H1 (cell line): ENCODE results near the gene MFNG. TPM values are rescaled to one million over a fixed set of nuclear protein-coding genes. Genes with fewer than 3 reads are reported as not detected.

Experiments
- CBX5 ChIP-seq: fragments of 300-800, 300-1000 bp; sonication (generic); IDR thresholded peaks from 2 replicates; pipeline ENCODE4 v1.7.1; 2016; ENCODE audit warnings: antibody characterized with exemption, low read length, low read depth
- CHD2 ChIP-seq: IDR thresholded peaks from 2 replicates; pipeline ENCODE4 v1.6.1; 2012; ENCODE audit warnings: low read length, improper control_type of control experiment
- CTBP2 ChIP-seq: IDR thresholded peaks from 2 replicates; pipeline ENCODE4 v1.7.0; 2011; ENCODE audit warnings: borderline replicate concordance, mild to moderate bottlenecking, moderate library complexity, mixed read lengths, low read length; ENCODE audit not compliant: insufficient read depth, insufficient read length
- NRF1 ChIP-seq: IDR thresholded peaks from 2 replicates; pipeline ENCODE4 v1.6.1; 2011; ENCODE audit warnings: mild to moderate bottlenecking, low read depth, low read length, improper control_type of control experiment
- SAP30 ChIP-seq: fragments of 300-600 bp; sonication (generic); IDR thresholded peaks from 2 replicates; pipeline ENCODE4 v1.7.1; 2012; ENCODE audit warnings: low read length, moderate library complexity, mild to moderate bottlenecking, inconsistent platforms; ENCODE audit not compliant: insufficient read depth, insufficient replicate concordance
- SIN3A ChIP-seq, 2 experiments: IDR thresholded peaks in 1 of 2; conservative IDR thresholded peaks in 1 of 2; 2 replicates each; pipeline ENCODE4 v1.6.1; 2011 to 2012; ENCODE audit warnings: low read length in 2 of 2, improper control_type of control experiment in 1 of 2, low read depth in 1 of 2, mild to moderate bottlenecking in 1 of 2
- polyA plus RNA-seq, 7 experiments: library from polyadenylated mRNA; depleted of rRNA in 3 of 7; stranded (reverse) in 5 of 7; unstranded in 2 of 7; fragments of >200 nt in 5 of 7; fragments of 200-250 nt in 2 of 7; gene quantifications; 1 replicate in 5 of 7; 2 replicates in 1 of 7; 4 replicates in 1 of 7; pipeline versions ENCODE4 v1.2.1 to v1.2.3, GENCODE V29; 2011 to 2013; ENCODE audit warnings: missing spikeins in 2 of 7, mixed read lengths in 2 of 7
- total RNA-seq: library from RNA; stranded (reverse); fragmentation: NEBNext Ultra II Directional; extraction: Animal tissue kit (Norgen Biotek cat#: 25700); gene quantifications from 2 replicates; pipeline ENCODE4 v1.2.1, GENCODE V29; 2021
- TF ChIP-seq, protein P1 (sequence below): fragments of 300-600 bp; sonication (generic); IDR thresholded peaks from 2 replicates; pipeline ENCODE4 v1.7.1; 2012; ENCODE audit warnings: low read length, moderate library complexity, mild to moderate bottlenecking, inconsistent platforms; ENCODE audit not compliant: insufficient replicate concordance
- TF ChIP-seq, protein P2 (sequence below): IDR thresholded peaks from 2 replicates; pipeline ENCODE4 v1.6.1; 2012; ENCODE audit warnings: inconsistent platforms

Gene MFNG
- total and polyA plus RNA-seq, 2 of the 8 experiments (the other 6 are each of a cell fraction or from before 2014, with no cell fraction given): 1.7 to 5.5 TPM

DNA sequence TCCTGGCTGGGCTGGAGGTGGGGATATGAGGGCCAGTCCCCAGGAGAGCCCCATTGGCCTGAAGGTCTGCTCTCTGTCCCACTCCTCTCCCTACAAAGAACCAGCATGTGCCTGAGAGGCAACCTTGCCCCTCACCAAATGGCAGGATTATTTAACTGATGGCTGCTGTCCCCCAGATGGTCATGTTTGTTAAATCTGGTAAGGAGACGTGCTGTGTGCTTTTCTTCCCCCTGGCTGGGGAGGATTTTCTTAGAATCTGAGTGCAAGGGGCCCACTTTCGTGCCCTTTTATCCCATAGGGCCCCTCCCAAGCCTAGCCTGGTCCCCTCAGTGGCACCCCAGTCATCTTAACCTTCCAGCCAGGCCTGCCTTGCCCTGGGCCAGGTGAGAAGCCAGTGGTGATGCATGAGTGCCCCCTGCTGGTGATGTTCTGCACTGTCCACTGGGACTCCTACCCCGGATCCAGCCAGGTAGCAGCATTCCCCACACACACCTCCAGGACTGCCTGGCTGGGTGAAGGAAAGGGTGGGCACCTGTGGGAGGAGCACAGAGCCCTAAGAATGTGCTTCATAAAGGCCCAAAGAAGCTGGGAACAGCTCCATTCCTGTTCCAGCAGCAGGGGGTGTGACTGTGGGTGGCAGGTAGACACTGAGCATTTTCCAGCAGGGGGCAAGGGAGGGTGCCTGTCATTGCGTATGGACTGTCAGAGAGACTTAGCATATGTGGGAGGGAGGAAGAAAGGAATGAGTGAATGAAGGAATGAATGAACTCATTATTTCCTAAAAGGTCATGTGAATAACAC is 28.9 kb downstream of the MFNG start (continued):
- TF ChIP-seq, protein P1, sequence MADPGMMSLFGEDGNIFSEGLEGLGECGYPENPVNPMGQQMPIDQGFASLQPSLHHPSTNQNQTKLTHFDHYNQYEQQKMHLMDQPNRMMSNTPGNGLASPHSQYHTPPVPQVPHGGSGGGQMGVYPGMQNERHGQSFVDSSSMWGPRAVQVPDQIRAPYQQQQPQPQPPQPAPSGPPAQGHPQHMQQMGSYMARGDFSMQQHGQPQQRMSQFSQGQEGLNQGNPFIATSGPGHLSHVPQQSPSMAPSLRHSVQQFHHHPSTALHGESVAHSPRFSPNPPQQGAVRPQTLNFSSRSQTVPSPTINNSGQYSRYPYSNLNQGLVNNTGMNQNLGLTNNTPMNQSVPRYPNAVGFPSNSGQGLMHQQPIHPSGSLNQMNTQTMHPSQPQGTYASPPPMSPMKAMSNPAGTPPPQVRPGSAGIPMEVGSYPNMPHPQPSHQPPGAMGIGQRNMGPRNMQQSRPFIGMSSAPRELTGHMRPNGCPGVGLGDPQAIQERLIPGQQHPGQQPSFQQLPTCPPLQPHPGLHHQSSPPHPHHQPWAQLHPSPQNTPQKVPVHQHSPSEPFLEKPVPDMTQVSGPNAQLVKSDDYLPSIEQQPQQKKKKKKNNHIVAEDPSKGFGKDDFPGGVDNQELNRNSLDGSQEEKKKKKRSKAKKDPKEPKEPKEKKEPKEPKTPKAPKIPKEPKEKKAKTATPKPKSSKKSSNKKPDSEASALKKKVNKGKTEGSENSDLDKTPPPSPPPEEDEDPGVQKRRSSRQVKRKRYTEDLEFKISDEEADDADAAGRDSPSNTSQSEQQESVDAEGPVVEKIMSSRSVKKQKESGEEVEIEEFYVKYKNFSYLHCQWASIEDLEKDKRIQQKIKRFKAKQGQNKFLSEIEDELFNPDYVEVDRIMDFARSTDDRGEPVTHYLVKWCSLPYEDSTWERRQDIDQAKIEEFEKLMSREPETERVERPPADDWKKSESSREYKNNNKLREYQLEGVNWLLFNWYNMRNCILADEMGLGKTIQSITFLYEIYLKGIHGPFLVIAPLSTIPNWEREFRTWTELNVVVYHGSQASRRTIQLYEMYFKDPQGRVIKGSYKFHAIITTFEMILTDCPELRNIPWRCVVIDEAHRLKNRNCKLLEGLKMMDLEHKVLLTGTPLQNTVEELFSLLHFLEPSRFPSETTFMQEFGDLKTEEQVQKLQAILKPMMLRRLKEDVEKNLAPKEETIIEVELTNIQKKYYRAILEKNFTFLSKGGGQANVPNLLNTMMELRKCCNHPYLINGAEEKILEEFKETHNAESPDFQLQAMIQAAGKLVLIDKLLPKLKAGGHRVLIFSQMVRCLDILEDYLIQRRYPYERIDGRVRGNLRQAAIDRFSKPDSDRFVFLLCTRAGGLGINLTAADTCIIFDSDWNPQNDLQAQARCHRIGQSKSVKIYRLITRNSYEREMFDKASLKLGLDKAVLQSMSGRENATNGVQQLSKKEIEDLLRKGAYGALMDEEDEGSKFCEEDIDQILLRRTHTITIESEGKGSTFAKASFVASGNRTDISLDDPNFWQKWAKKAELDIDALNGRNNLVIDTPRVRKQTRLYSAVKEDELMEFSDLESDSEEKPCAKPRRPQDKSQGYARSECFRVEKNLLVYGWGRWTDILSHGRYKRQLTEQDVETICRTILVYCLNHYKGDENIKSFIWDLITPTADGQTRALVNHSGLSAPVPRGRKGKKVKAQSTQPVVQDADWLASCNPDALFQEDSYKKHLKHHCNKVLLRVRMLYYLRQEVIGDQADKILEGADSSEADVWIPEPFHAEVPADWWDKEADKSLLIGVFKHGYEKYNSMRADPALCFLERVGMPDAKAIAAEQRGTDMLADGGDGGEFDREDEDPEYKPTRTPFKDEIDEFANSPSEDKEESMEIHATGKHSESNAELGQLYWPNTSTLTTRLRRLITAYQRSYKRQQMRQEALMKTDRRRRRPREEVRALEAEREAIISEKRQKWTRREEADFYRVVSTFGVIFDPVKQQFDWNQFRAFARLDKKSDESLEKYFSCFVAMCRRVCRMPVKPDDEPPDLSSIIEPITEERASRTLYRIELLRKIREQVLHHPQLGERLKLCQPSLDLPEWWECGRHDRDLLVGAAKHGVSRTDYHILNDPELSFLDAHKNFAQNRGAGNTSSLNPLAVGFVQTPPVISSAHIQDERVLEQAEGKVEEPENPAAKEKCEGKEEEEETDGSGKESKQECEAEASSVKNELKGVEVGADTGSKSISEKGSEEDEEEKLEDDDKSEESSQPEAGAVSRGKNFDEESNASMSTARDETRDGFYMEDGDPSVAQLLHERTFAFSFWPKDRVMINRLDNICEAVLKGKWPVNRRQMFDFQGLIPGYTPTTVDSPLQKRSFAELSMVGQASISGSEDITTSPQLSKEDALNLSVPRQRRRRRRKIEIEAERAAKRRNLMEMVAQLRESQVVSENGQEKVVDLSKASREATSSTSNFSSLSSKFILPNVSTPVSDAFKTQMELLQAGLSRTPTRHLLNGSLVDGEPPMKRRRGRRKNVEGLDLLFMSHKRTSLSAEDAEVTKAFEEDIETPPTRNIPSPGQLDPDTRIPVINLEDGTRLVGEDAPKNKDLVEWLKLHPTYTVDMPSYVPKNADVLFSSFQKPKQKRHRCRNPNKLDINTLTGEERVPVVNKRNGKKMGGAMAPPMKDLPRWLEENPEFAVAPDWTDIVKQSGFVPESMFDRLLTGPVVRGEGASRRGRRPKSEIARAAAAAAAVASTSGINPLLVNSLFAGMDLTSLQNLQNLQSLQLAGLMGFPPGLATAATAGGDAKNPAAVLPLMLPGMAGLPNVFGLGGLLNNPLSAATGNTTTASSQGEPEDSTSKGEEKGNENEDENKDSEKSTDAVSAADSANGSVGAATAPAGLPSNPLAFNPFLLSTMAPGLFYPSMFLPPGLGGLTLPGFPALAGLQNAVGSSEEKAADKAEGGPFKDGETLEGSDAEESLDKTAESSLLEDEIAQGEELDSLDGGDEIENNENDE: no peak
- TF ChIP-seq NRF1 (no peak), CHD2 (no peak), CTBP2 (no peak), SAP30 (no peak), CBX5 (no peak), SIN3A (conservative IDR thresholded peaks at IDR 0.05 in 1 of 2, IDR thresholded peaks at IDR 0.05 in 1 of 2; ENCODE audit: low read depth in 1 of 2, low read length in 2 of 2) (no peak)
- TF ChIP-seq, protein P2, sequence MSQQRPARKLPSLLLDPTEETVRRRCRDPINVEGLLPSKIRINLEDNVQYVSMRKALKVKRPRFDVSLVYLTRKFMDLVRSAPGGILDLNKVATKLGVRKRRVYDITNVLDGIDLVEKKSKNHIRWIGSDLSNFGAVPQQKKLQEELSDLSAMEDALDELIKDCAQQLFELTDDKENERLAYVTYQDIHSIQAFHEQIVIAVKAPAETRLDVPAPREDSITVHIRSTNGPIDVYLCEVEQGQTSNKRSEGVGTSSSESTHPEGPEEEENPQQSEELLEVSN: no peak
